Measurements from ENCODE around the gene MTCL1.

MTCL1 gene

DNA sequence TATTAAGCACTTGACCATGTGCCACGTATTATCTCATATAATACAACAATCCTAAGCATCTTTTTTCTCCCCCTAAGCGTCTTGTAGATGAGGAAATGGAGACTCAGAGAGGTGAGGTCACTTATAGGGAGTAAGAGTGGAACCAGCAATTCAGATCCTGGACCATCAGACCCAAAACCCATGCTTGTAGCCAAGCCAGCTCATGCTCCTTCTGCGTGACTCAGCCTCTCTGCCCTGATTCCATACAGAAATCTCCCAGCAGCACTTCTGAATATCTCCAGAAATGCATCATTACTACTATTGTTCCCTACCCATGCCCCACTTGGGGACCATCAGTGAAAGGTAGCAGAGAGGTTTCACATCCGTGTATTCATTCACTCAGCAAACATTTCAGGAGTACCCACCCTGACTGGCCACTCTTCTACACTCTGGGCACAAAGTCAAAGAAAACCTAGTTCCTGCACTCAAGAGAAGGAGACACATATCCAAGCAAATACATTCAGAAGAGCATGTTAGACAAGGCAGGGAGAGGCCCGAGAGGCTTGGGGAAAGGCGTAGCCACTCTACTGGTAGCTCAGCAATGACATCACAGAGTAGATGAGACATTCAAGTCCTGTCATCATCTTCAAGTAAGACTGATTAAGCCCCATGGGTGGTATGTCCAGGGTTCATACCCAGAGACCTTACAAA, 141.9 kb downstream of the MTCL1 start:
- Histone ChIP-seq H3K9me2 (replicated peaks; ENCODE audit: low read depth, low read length) (no peaks in the 10 kb centered on the region), H3K4me3 (ENCODE audit: low read length, poor library complexity, severe bottlenecking) (no peak overlapping the region), H3F3A (ENCODE audit: low read depth) (no peaks in the 10 kb centered on the region), H2AFZ (ENCODE audit: low read length) (no peak overlapping the region), H3K9me3 (ENCODE audit: insufficient read depth, low read depth, low read length) (no peaks in the 10 kb centered on the region), H3K4me1 (ENCODE audit: insufficient read depth, low read length, poor library complexity, severe bottlenecking) (no peaks in the 10 kb centered on the region), H3K79me2 (ENCODE audit: insufficient read depth, low read length) (no peaks in the 10 kb centered on the region), H4K20me1 (ENCODE audit: insufficient read depth, low read length, poor library complexity, severe bottlenecking) (no peaks in the 10 kb centered on the region), H3K27me3 (ENCODE audit: insufficient read depth, low read length, poor library complexity, severe bottlenecking) (no peaks in the 10 kb centered on the region), H3K9ac (ENCODE audit: low read depth, low read length, poor library complexity, severe bottlenecking) (no peak overlapping the region), H3K4me2 (ENCODE audit: low read depth, low read length, poor library complexity, severe bottlenecking) (no peak overlapping the region), H3K36me3 (ENCODE audit: insufficient read depth, low read length) (no peaks in the 10 kb centered on the region)
- TF ChIP-seq, protein P1, sequence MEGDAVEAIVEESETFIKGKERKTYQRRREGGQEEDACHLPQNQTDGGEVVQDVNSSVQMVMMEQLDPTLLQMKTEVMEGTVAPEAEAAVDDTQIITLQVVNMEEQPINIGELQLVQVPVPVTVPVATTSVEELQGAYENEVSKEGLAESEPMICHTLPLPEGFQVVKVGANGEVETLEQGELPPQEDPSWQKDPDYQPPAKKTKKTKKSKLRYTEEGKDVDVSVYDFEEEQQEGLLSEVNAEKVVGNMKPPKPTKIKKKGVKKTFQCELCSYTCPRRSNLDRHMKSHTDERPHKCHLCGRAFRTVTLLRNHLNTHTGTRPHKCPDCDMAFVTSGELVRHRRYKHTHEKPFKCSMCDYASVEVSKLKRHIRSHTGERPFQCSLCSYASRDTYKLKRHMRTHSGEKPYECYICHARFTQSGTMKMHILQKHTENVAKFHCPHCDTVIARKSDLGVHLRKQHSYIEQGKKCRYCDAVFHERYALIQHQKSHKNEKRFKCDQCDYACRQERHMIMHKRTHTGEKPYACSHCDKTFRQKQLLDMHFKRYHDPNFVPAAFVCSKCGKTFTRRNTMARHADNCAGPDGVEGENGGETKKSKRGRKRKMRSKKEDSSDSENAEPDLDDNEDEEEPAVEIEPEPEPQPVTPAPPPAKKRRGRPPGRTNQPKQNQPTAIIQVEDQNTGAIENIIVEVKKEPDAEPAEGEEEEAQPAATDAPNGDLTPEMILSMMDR (conservative IDR thresholded peaks at IDR 0.05; ENCODE audit: low read length) = no peak
- TF ChIP-seq EZH2phosphoT487 (IDR thresholded peaks at IDR 0.05; ENCODE audit: borderline replicate concordance) = no peak

DNA sequence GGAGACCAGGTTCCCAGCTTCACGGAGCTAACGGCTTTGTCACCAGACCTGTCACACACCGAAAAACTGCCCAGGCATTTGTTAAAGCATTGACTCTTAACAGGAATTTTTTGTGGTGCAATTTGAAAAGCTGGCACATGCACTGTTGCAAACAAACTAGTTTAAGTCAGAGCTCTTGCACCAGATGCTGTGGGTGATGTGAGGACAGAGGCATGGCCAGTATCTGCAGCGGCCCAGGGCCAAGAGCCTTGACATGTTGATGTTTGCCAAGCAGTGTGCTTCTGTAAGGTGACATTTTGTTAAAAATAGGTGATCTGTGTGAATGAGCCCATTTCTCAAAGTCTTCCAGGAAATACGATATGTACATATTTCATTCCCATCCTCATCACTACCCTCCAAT, 142.5 kb downstream of the MTCL1 start:
- H3K27me3 ChIP-seq (ENCODE audit: insufficient read depth, low read length, poor library complexity, severe bottlenecking) = no peaks in the 10 kb centered on the region
- no peaks in the 10 kb centered on the region for H3K79me2 ChIP-seq (ENCODE audit: insufficient read depth, low read length)
- no peak overlapping the region for H3K4me2 ChIP-seq (ENCODE audit: low read depth, low read length, poor library complexity, severe bottlenecking)
- TF ChIP-seq, protein P1 (conservative IDR thresholded peaks at IDR 0.05; ENCODE audit: low read length) = no peak
- no peak for TF ChIP-seq EZH2phosphoT487 (IDR thresholded peaks at IDR 0.05; ENCODE audit: borderline replicate concordance)
- H3K4me3 ChIP-seq (ENCODE audit: low read length, poor library complexity, severe bottlenecking) = no peak overlapping the region
- H3F3A ChIP-seq (ENCODE audit: low read depth) = no peaks in the 10 kb centered on the region
- H2AFZ ChIP-seq (ENCODE audit: low read length) = no peak overlapping the region
- no peaks in the 10 kb centered on the region for H3K36me3 ChIP-seq (ENCODE audit: insufficient read depth, low read length)
- no peaks in the 10 kb centered on the region for H3K9me3 ChIP-seq (ENCODE audit: insufficient read depth, low read depth, low read length)
- H3K9me2 ChIP-seq (replicated peaks; ENCODE audit: low read depth, low read length) = no peaks in the 10 kb centered on the region
- no peaks in the 10 kb centered on the region for H4K20me1 ChIP-seq (ENCODE audit: insufficient read depth, low read length, poor library complexity, severe bottlenecking)
- no peak overlapping the region for H3K9ac ChIP-seq (ENCODE audit: low read depth, low read length, poor library complexity, severe bottlenecking)
- no peaks in the 10 kb centered on the region for H3K4me1 ChIP-seq (ENCODE audit: insufficient read depth, low read length, poor library complexity, severe bottlenecking)

DNA sequence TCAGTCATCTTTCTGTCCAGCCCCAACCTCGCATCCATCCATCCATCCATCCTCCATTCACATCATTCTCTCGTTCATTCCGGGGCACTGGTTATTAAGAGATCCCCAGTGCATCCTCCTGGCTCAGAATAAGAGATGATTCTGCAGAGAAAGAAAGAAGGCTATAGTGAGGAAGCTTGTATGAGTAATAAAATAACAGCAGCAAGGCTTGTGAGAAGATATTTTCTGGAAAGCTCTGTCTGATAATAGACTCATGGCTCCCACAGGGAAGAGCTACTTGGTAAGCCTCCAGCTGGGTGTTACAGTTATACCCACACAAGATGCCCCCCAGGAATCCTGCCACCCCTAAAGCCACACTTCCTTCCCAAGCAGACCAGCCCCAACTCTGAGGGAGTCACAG, 143.2 kb downstream of the MTCL1 start:
- Histone ChIP-seq H3K4me1 (ENCODE audit: insufficient read depth, low read length, poor library complexity, severe bottlenecking) (no peaks in the 10 kb centered on the region), H3K9ac (ENCODE audit: low read depth, low read length, poor library complexity, severe bottlenecking) (no peak overlapping the region), H3K4me2 (ENCODE audit: low read depth, low read length, poor library complexity, severe bottlenecking) (no peak overlapping the region), H3K9me3 (ENCODE audit: insufficient read depth, low read depth, low read length) (no peaks in the 10 kb centered on the region), H3K4me3 (ENCODE audit: low read length, poor library complexity, severe bottlenecking) (no peak overlapping the region), H2AFZ (ENCODE audit: low read length) (no peak overlapping the region), H3K27me3 (ENCODE audit: insufficient read depth, low read length, poor library complexity, severe bottlenecking) (no peaks in the 10 kb centered on the region), H3K79me2 (ENCODE audit: insufficient read depth, low read length) (no peaks in the 10 kb centered on the region), H3K9me2 (replicated peaks; ENCODE audit: low read depth, low read length) (no peaks in the 10 kb centered on the region), H3F3A (ENCODE audit: low read depth) (no peaks in the 10 kb centered on the region), H4K20me1 (ENCODE audit: insufficient read depth, low read length, poor library complexity, severe bottlenecking) (no peaks in the 10 kb centered on the region), H3K36me3 (ENCODE audit: insufficient read depth, low read length) (no peaks in the 10 kb centered on the region)
- no peak for TF ChIP-seq EZH2phosphoT487 (IDR thresholded peaks at IDR 0.05; ENCODE audit: borderline replicate concordance)
- TF ChIP-seq, protein P1 (conservative IDR thresholded peaks at IDR 0.05; ENCODE audit: low read length) = no peak

All from Loucy (cell line).